Motor neuron (in vitro differentiated cells): ENCODE measurements around the gene CFAP46. TPM values are rescaled to one million over a fixed set of nuclear protein-coding genes. Genes with fewer than 3 reads are reported as not detected.

Source experiments
- ATAC-seq, 8 experiments: fragments of 200-7000 bp; cut with Tn5 transposase; replicated peaks in 6 of 8; 2 replicates each; pipeline ENCODE4 v1.8.0; 2021; ENCODE audit warnings: mild to moderate bottlenecking in 8 of 8, moderate library complexity in 8 of 8
- H3K27ac ChIP-seq, 2 donors: fragments of 250-450 bp; sonication (Bioruptor Pico); 2 replicates each; pipeline ENCODE4 v1.9.0; 2021; ENCODE audit warnings: antibody characterized with exemption in 2 of 2, mild to moderate bottlenecking in 2 of 2, moderate library complexity in 1 of 2
- H3K4me1 ChIP-seq, 2 donors: fragments of 250-450 bp; sonication (Bioruptor Pico); replicated peaks in 1 of 2; 2 replicates each; pipeline ENCODE4 v1.6.1; 2021; ENCODE audit warnings: antibody characterized with exemption in 2 of 2, mild to moderate bottlenecking in 2 of 2, moderate library complexity in 1 of 2
- H3K4me3 ChIP-seq, 5 donors: fragments of 250-450 bp; sonication (Bioruptor Pico); 2 replicates each; pipeline ENCODE4 v1.9.0; 2021; ENCODE audit warnings: antibody characterized with exemption in 5 of 5, mild to moderate bottlenecking in 5 of 5, moderate library complexity in 4 of 5
- WGBS, 10 experiments: fragments of 450-650 bp; shearing (Covaris generic); methylation state at CpG; one replicate each; pipeline ENCODE4 v1.0.0; 2022; 5-methylcytosine and 5-hydroxymethylcytosine counted together
- in situ Hi-C, 9 experiments: fragments of 400-800 bp; cut with MboI; loops; one replicate each; pipeline ENCODE4 v1.15.0; 2021; ENCODE audit warnings: low sequenced_read_pairs in 9 of 9, low pct_unique_long_range_greater_than_20kb in 2 of 9; ENCODE audit not compliant: unreplicated experiment in 9 of 9
- total RNA-seq, 8 experiments: library from RNA; unstranded; fragments of 300-600 nt; gene quantifications; 2 replicates each; pipeline versions ENCODE4 v1.2.3 to v1.2.4, GENCODE V29; 2022

CFAP46 gene
- total RNA-seq, 8 experiments from 2014 or later, result 1.2 to 15.5 (median 2.7) TPM

DNA sequence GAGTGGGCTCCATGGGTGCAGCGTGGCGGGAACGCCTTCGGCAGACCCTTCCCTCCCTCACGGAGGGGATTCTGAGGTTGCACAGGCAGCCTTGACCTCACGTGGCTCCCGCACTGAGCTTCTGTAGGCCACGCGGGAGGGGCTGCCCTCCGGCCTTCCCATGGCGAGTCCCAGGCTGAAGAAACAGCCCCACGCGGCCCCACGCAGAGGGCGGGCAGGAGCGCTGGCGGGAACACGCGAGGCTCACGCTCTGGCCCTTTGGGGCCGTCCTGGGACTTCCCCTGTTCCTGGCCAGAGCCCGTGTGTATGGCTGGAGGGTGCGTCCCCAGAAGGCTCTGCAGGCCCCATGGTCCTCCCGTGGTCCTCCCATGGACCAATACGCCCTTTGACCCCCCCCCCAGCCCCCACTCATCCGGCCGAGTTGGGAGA, 134.7 kb downstream of the CFAP46 start:
- in situ Hi-C loops, result no loop called here
- H3K4me1 ChIP-seq, result peaks cover 40 to 48% of the 10 kb centered on the region in 2 donors
- 92% methylated on average over 8 of the region's 27 CpGs; no CpG with 5 or more reads in 9 of the 10 experiments for WGBS, 10 experiments
- ATAC-seq, result no peak
- no peak overlapping the region for H3K4me3 ChIP-seq
- H3K27ac ChIP-seq, result no peak overlapping the region

DNA sequence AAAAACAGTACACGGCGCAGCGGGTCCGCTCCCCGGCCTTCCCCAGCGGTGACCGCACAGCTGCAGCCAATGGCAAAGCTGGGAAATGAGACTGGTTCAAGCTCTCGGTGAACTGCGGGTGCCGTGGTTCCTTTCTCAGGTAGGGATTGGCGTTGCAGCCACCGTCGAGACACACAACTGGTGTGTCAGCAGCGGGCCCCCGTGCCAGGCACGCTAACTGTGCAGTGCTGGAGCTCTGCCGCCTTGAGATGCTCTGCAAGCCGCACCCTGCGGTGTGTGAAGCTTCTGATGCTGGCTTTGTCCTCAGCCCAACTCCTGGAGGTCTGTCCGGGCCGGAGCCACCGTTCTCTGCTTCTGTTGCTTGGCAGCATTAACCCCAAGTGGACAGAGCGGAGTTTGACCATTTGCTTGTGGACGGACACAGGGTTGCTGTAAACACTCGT, 135.8 kb downstream of the CFAP46 start:
- H3K4me3 ChIP-seq, result no peak overlapping the region
- ATAC-seq, result no peak
- H3K27ac ChIP-seq, result no peak overlapping the region
- in situ Hi-C loops, result no loop called here
- H3K4me1 ChIP-seq, result peaks cover 41 to 50% of the 10 kb centered on the region in 2 donors
- 36 to 100% (median 82%) methylated on average over 1 to 21 of the region's 25 CpGs for WGBS, 10 experiments

DNA sequence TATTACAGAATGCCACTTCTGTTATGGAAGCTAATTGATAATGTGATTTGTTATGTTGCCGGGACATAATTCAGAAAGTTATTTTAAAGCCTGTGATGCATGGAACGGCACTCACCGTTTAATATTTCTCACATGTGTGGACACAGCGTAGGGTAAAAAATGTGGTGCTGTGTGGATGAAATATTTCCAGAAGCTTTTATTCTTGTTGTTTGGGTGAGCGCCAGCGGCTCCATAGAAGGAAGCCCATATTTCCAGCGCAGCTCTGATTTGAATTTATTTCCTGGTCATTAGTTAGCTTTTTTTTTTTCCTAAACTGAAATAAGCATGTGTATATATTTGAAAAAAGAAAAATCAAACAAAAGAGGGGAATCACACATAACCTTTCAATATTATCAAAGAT, 136.3 kb downstream of the CFAP46 start:
- H3K4me1 ChIP-seq, result peaks cover 41 to 50% of the 10 kb centered on the region in 2 donors
- H3K27ac ChIP-seq, result no peak overlapping the region
- no peak overlapping the region for H3K4me3 ChIP-seq
- 0 to 100% (median 68%) methylated on average over 1 to 7 of the region's 7 CpGs for WGBS, 10 experiments
- in situ Hi-C loops, result no loop called here
- no peak for ATAC-seq

DNA sequence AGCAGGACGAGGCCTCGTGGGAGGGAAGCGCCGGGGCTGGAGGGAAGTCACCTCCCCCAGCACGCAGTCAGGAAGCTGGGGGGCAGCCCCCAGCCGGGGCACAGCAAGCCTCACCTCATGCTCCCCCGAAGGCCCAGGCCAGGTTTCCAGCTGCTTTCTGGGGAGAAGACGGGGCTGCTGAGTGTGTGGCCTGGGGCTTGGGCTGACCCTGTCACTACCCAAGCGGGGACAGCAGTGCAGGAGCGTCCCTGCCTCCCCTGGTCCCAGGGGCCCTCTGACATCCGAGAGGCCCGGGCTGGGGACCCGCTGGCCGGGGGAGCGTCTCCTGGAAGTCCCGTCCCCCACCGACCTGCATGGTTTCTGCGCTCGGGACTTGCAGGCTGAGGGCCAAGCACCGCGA, 136.8 kb downstream of the CFAP46 start:
- in situ Hi-C loops, result no loop called here
- no peak overlapping the region for H3K4me3 ChIP-seq
- no peak overlapping the region for H3K27ac ChIP-seq
- WGBS, 10 experiments, result 45 to 86% (median 64%) methylated on average over 2 to 12 of the region's 21 CpGs; no CpG with 5 or more reads in 4 of the 10 experiments
- no peak for ATAC-seq
- peaks cover 44 to 50% of the 10 kb centered on the region in 2 donors for H3K4me1 ChIP-seq

DNA sequence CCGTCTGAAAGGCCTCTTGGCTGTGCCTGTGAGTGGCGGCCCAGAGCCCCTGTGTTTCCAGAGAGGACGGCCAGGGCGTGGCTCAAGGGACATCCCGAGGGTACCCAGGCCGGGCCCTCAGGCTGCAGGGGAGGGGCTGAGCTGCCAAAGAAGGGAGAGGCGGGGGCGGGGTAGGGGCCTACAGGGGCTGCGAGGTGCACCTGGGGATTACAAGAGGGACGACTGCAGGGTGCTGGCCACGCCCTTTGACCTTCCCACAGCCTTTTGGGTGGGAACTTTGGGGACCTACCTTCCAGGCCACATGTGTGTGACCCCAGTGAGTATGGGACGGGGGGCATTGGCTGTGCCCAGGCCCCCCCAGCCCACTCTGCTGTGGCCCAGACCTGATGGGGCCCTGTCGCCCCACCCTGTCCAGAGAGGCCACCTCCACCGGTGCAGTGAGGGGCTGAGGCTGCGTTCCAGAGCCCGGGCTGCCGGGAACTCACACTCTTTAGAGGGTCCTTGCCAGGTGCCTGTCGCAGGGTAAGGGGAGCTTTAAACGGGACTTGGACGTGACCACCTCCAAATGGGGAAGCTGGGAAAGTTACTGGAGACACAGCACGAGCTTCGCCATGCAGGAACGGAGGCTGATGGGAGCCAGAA, 137.5 kb downstream of the CFAP46 start:
- 10 to 100% (median 63%) methylated on average over 2 to 10 of the region's 23 CpGs; no CpG with 5 or more reads in 2 of the 10 experiments for WGBS, 10 experiments

DNA sequence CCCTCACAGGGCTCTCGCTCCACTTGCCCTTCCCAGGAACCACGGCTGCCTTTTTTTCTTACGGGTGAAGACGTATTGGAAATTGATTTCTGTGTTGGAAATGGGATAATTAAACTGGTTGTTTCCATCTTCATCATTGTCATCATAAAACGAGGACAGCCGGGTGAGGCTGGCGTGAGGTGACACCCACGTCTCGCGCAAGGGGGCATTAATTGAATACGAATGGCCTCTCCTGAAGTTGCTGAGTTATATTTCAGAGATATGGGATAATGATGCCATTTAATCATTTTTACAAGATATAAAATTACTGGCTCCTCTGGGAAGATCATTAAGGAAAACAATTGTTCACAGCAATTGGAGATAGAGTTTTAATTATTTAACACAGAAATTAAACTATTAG, 138.1 kb downstream of the CFAP46 start:
- H3K27ac ChIP-seq, result no peak overlapping the region
- no peak overlapping the region for H3K4me3 ChIP-seq
- in situ Hi-C loops, result no loop called here
- peaks cover 51 to 54% of the 10 kb centered on the region in 2 donors for H3K4me1 ChIP-seq
- ATAC-seq, result peak in 5 of 8 experiments; percentile 8 to 58 (median 10)
- 46 to 100% (median 67%) methylated on average over 1 to 7 of the region's 11 CpGs; no CpG with 5 or more reads in 6 of the 10 experiments for WGBS, 10 experiments

More for the DNA sequence above, 137.5 kb downstream of the CFAP46 start:
- peak in 3 of 8 experiments; percentile 15 to 26 (median 17) for ATAC-seq
- Histone ChIP-seq H3K27ac (peak overlapping the region in 1 of 2 donors; percentile 1), H3K4me3 (no peak overlapping the region), H3K4me1 (peaks cover 48 to 53% of the 10 kb centered on the region in 2 donors)
- in situ Hi-C loops, result no loop called here

DNA sequence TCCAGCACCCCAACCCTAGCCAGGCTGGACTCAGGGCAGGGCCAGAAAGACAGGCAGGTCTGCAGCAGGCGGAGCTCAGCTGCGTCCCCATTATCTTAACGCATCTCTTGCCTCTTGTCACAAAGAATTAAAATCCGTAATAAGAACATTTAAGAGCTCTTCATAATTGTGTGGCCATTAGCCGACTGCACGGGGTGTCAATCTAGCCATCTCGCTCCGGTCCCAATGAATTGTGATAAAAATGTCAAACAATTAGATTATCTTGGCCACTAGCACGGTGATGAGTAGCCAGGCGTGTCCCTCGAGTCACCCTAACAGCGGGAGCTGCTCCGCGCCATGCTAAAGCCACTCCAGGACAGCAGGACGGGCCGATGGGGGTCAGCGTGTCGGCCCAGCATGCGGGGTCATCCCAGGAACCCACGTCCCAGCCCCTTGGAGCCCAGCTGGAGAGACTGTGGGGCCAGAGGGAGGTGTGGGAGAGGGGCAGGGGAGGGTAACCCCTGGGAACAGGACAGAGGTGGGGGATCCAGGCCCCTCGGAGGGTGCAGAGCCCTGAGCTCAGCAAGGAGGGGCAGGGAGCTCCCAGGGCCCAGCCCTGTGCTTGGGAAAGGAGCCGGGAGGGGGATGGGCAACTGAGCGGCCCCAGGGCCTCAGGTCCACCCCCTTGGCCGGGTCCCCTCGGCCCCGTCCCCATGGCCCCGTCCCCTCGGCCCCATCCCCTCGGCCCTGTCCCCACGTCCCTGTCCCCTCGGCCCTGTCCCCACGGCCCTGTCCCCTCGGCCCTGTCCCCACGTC, 138.8 kb downstream of the CFAP46 start:
- Histone ChIP-seq H3K4me1 (peaks cover 48 to 51% of the 10 kb centered on the region in 2 donors), H3K4me3 (no peak overlapping the region), H3K27ac (peak overlapping the region; percentile 28 to 54)
- 51 to 74% methylated on average over 5 to 6 of the region's 34 CpGs; no CpG with 5 or more reads in 8 of the 10 experiments for WGBS, 10 experiments
- ATAC-seq, result peak in 5 of 8 experiments; percentile 13 to 64 (median 45)
- in situ Hi-C loops, result no loop called here

DNA sequence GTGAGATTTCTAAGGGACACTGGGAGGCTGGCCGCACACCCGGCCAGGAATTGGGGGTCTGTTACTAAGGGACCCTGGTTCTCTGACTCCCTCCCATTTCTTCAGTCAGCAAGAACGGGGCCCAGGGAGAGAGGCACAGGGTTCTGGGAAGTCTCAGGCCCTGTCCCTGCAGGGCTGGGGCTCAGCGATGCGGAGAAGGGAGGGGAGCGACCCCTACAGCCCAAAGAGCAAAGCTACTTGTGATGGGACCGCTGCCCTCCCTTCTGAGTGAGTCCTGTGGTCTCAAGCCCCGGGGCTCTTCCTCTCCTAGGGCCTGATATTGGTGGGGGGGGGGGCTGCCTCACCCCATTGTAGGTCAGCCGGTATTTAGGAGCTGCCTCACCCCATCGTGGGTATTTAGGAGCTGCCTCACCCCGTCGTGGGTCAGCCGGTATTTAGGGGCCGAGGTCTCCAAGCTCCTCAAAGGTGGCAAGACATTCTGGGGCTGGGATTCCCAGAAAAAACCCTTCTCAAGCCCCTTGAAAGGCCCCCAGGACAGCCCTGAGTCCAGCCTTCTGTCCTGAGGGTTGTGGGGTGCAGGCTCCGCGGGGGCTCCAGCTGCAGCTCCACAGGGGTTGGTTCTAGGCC, 139.6 kb downstream of the CFAP46 start:
- Histone ChIP-seq H3K27ac (peak overlapping the region; percentile 21 to 28), H3K4me3 (no peak overlapping the region), H3K4me1 (peaks cover 40 to 45% of the 10 kb centered on the region in 2 donors)
- in situ Hi-C loops, result no loop called here
- 0 to 100% (median 73%) methylated on average over 1 to 6 of the region's 16 CpGs; no CpG with 5 or more reads in 4 of the 10 experiments for WGBS, 10 experiments
- ATAC-seq, result no peak

DNA sequence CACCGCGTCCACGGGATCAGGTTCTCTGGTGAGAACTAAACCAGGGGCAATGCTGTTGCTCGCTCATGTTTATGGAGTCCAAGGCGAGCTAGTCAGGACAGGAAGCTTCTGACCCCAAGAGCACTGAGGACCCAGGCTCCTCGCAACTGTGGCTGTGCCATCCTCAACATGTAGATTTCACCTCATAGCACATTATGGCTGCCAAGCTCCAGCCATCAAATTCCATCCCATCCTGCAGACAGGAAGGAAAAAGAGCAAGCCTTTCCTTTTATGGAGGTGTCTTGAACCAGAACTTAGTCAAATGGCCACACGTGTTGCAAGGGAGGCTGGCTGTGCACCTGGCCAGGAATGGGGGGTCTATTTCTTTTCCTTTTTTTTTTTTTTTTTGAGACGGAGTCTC, 140.3 kb downstream of the CFAP46 start:
- in situ Hi-C loops, result no loop called here
- 10 to 94% (median 53%) methylated on average over 2 to 3 of the region's 8 CpGs; no CpG with 5 or more reads in 6 of the 10 experiments for WGBS, 10 experiments
- H3K4me1 ChIP-seq, result peaks cover 39 to 45% of the 10 kb centered on the region in 2 donors
- no peak overlapping the region for H3K27ac ChIP-seq
- no peak for ATAC-seq
- H3K4me3 ChIP-seq, result no peak overlapping the region

DNA sequence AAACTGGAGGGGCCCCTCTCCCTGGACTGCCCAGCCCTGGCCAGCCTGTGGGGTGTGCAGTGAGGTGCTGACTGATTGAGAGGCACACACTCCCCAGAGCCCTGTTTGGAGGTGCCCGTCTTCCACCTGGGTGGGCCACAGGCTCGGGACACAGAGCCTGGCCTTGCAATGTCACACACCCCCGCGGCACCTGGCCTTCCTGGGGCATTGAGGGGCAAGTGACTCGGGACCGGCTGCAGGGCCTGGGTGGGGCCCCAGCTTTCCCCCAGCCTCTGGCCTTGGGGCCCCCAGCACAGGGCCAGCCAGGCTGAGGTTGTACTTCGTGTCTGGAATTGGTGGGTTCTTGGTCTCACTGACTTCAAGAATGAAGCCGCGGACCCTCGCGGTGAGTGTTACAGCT, 142.5 kb downstream of the CFAP46 start:
- peaks cover 30 to 35% of the 10 kb centered on the region in 2 donors for H3K4me1 ChIP-seq
- peak overlapping the region in 1 of 2 donors; percentile 60 for H3K27ac ChIP-seq
- ATAC-seq, result peak in 4 of 8 experiments; percentile 7 to 53 (median 38)
- 93% methylated on average over 3 of the region's 11 CpGs; no CpG with 5 or more reads in 9 of the 10 experiments for WGBS, 10 experiments
- in situ Hi-C loops, result loop anchor here in 1 of 9 experiments (25.0 kb wide), 1 partner anchor 138 kb away; no protein-coding TSS in a partner anchor
- no peak overlapping the region for H3K4me3 ChIP-seq

DNA sequence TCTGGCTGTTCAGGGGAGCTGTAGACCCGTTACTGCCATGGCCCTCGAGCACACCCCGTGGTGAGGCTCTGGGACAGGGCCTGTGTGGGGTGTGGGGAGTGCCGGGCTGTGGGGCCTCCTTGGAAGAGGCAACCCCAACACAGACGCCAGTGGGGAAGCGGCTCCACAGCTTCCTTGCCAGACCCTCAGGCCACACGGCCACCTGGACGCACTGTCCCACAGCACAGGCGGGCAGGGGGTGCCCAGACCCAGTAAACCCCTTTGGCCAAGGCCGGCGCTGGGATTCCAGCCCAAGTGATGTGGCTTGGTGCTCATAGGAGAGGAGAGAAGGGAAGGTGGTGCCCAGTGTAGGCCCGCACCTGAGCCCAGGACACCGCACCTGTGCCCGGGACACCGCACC, 143.5 kb downstream of the CFAP46 start:
- in situ Hi-C loops, result loop anchor here in 1 of 9 experiments (25.0 kb wide), 1 partner anchor 137 kb away; no protein-coding TSS in a partner anchor
- Histone ChIP-seq H3K4me1 (peaks cover 30 to 34% of the 10 kb centered on the region in 2 donors), H3K4me3 (no peak overlapping the region), H3K27ac (no peak overlapping the region)
- peak in 2 of 8 experiments; percentile 4 to 15 for ATAC-seq
- WGBS, 10 experiments, result no CpG with 5 or more reads among the region's 15 CpGs

DNA sequence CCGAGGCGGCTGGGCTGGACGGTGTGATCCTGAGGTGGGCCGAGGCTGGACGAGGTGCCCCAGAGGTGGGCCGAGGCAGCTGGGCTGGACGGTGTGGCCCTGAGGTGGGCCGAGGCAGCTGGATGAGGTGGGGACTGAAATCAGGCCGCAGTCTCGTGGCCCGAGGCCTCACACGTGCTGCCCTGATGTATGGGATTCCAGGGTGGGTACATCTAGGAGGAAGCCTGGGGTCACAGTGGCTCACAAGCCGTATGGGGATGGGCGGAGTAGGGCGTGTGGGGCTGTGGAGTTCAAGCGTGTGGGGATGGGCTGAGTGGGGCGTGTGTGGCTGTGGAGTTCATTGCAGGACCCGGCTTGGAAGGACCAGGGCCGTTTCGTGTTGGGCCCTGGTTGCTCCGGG, 144.0 kb downstream of the CFAP46 start:
- Histone ChIP-seq H3K27ac (no peak overlapping the region), H3K4me1 (peaks cover 30 to 35% of the 10 kb centered on the region in 2 donors), H3K4me3 (no peak overlapping the region)
- WGBS, 10 experiments, result 100% methylated on average over 1 to 2 of the region's 21 CpGs; no CpG with 5 or more reads in 8 of the 10 experiments
- ATAC-seq, result peak in 1 of 8 experiments; percentile 3
- in situ Hi-C loops, result loop anchor here in 1 of 9 experiments (25.0 kb wide), 1 partner anchor 136 kb away; no protein-coding TSS in a partner anchor
